PC-9 (cell line): ENCODE data around the gene PPP2R3B. TPM values are rescaled to one million over a fixed set of nuclear protein-coding genes. Genes with fewer than 3 reads are reported as not detected.

Experiments used
- BruUV-seq: library from RNA; stranded (reverse); fragments of 400-500 nt; replicated peaks from 2 replicates; lab custom pipeline; 2021; lab: Mats Ljungman, UMichigan
- CTCF ChIA-PET: fragments of 300-600 bp; sonication (Branson Sonifier 250); formaldehyde crosslinking; loops from one replicate; lab custom pipeline; 2022; ENCODE audit warnings: antibody characterized with exemption; lab: Charles Lee
- POLR2A ChIA-PET: fragments of 300-600 bp; sonication (Branson Sonifier 250); formaldehyde crosslinking; loops from one replicate; lab custom pipeline; 2022; ENCODE audit warnings: antibody characterized with exemption; ENCODE audit not compliant: unreplicated experiment; lab: Charles Lee
- DNase-seq, 2 experiments: peaks; one replicate each; pipeline versions ENCODE4 v3.0.0 to v3.0.0-alpha.2; 2015 to 2022; ENCODE audit warnings: mixed read lengths in 1 of 2
- H2AFZ ChIP-seq: fragments of 200-600 bp; sonication (generic); 2 replicates; pipeline ENCODE4 v1.8.1; 2017; ENCODE audit warnings: antibody characterized with exemption
- H3F3A ChIP-seq: fragments of 200-600 bp; sonication (generic); 2 replicates; pipeline ENCODE4 v1.8.1; 2017; ENCODE audit warnings: antibody characterized with exemption, mild to moderate bottlenecking, low read depth; ENCODE audit not compliant: insufficient read depth
- H3K27ac ChIP-seq: fragments of 200-600 bp; sonication (generic); 2 replicates; pipeline ENCODE4 v1.6.1; 2016; ENCODE audit warnings: mixed run types
- H3K27me3 ChIP-seq: fragments of 200-600 bp; sonication (generic); 2 replicates; pipeline ENCODE4 v1.6.1; 2016; ENCODE audit warnings: low read depth, mixed run types; ENCODE audit not compliant: insufficient read depth
- H3K36me3 ChIP-seq: fragments of 200-600 bp; sonication (generic); 2 replicates; pipeline ENCODE4 v1.6.1; 2016; ENCODE audit warnings: low read depth, mixed run types
- H3K4me1 ChIP-seq: fragments of 200-600 bp; sonication (generic); replicated peaks from 2 replicates; pipeline ENCODE4 v1.6.1; 2016; ENCODE audit warnings: mixed run types; ENCODE audit not compliant: insufficient read depth
- H3K4me2 ChIP-seq: fragments of 200-600 bp; sonication (generic); 2 replicates; pipeline ENCODE4 v1.6.1; 2017; ENCODE audit warnings: mixed run types
- H3K4me3 ChIP-seq: fragments of 200-600 bp; sonication (generic); 2 replicates; pipeline ENCODE4 v1.6.1; 2016; ENCODE audit warnings: mixed run types
- H3K79me2 ChIP-seq: fragments of 200-600 bp; sonication (generic); 2 replicates; pipeline ENCODE4 v1.6.1; 2017; ENCODE audit warnings: low read depth, mixed run types
- H3K9me2 ChIP-seq: fragments of 200-600 bp; sonication (generic); 2 replicates; pipeline ENCODE4 v1.8.1; 2017; ENCODE audit warnings: mild to moderate bottlenecking; ENCODE audit not compliant: insufficient read depth
- H3K9me3 ChIP-seq: fragments of 200-600 bp; sonication (generic); 2 replicates; pipeline ENCODE4 v1.8.1; 2016; ENCODE audit warnings: low read depth; ENCODE audit not compliant: insufficient read depth
- H4K20me1 ChIP-seq: fragments of 200-600 bp; sonication (generic); 2 replicates; pipeline ENCODE4 v1.8.1; 2017; ENCODE audit not compliant: insufficient read depth
- EZH2 ChIP-seq: fragments of 200-600 bp; sonication (generic); IDR thresholded peaks from 2 replicates; pipeline ENCODE4 v1.8.0; 2017; ENCODE audit warnings: antibody characterized with exemption, low read depth
- intact Hi-C: fragments of 100-400 bp; cut with micrococcal nuclease; formaldehyde crosslinking; loops from one replicate; pipeline ENCODE4 v1.10.0; 2022; ENCODE audit not compliant: unreplicated experiment
- total RNA-seq: library from RNA; stranded (reverse); gene quantifications from 2 replicates; pipeline ENCODE4 v1.2.3, GENCODE V29; 2021
- TF ChIP-seq, protein P1 (sequence below): fragments of 200-600 bp; sonication (generic); conservative IDR thresholded peaks from 2 replicates; pipeline ENCODE4 v1.6.1; 2017; ENCODE audit warnings: mixed run types, antibody characterized with exemption, mild to moderate bottlenecking, moderate library complexity

PPP2R3B gene
- total RNA-seq, 1 experiment from 2014 or later = 32.5 TPM

DNA sequence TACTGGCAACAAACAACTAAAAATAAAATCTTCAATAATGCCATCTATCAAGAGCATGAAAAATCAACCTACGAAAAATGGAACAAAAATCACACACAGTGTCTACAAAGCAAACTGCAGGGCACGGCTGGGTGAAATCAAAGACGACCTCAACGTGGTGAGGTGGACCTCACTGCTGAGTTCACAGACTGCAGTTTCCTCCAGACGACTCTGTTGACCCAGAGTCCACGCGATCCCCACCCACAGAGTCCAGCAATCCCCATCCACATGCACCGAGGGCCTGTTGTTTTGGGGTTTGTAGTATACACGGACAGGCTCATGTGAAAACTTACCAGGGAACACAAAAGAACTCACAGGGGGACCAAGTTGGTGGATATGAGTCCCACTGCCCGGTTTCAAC is 37.0 kb downstream of the PPP2R3B start:
- Histone ChIP-seq H3K4me3 (no peak overlapping the region), H3K79me2 (no peaks in the 10 kb centered on the region), H3K4me2 (no peak overlapping the region), H2AFZ (no peak overlapping the region), H3F3A (no peaks in the 10 kb centered on the region), H3K4me1 (no peaks in the 10 kb centered on the region), H4K20me1 (no peaks in the 10 kb centered on the region), H3K9me3 (no peaks in the 10 kb centered on the region), H3K9me2 (no peaks in the 10 kb centered on the region), H3K27ac (no peak overlapping the region), H3K27me3 (no peaks in the 10 kb centered on the region), H3K36me3 (no peaks in the 10 kb centered on the region)
- ChIA-PET POLR2A (no interaction called here), CTCF (no interaction called here)
- no peak for TF ChIP-seq EZH2
- TF ChIP-seq, protein P1, sequence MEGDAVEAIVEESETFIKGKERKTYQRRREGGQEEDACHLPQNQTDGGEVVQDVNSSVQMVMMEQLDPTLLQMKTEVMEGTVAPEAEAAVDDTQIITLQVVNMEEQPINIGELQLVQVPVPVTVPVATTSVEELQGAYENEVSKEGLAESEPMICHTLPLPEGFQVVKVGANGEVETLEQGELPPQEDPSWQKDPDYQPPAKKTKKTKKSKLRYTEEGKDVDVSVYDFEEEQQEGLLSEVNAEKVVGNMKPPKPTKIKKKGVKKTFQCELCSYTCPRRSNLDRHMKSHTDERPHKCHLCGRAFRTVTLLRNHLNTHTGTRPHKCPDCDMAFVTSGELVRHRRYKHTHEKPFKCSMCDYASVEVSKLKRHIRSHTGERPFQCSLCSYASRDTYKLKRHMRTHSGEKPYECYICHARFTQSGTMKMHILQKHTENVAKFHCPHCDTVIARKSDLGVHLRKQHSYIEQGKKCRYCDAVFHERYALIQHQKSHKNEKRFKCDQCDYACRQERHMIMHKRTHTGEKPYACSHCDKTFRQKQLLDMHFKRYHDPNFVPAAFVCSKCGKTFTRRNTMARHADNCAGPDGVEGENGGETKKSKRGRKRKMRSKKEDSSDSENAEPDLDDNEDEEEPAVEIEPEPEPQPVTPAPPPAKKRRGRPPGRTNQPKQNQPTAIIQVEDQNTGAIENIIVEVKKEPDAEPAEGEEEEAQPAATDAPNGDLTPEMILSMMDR = no peak
- no peak for DNase-seq
- intact Hi-C loops = no loop called here
- no TSS peak for BruUV-seq

DNA sequence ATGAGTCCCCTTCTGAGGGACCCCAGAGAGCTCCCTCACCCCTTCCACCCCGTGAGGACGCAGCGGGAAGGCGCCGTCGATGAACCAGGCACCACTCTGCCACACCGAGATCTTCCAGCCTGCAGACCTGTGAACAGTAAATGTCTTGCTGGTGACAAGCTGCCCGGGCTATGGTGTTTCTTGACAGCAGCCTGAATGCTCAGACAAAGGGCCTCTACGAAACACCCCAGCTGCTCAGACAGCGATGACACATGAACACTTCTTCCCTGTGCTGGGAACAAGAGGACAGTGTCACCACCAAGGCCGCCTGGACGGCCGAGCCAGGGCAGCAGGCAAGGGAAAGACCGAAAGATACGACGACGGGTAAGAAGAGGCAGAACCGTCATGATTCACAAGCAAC is 37.5 kb downstream of the PPP2R3B start:
- no peaks in the 10 kb centered on the region for H3K36me3 ChIP-seq
- H3K27ac ChIP-seq = no peak overlapping the region
- no peaks in the 10 kb centered on the region for H3K27me3 ChIP-seq
- no peaks in the 10 kb centered on the region for H3K9me3 ChIP-seq
- CTCF ChIA-PET = no interaction called here
- TF ChIP-seq, protein P1 = no peak
- TF ChIP-seq EZH2 = no peak
- no TSS peak for BruUV-seq
- no peak overlapping the region for H3K4me3 ChIP-seq
- POLR2A ChIA-PET = no interaction called here
- DNase-seq = no peak
- H3K4me2 ChIP-seq = no peak overlapping the region
- H2AFZ ChIP-seq = no peak overlapping the region
- no peaks in the 10 kb centered on the region for H3K79me2 ChIP-seq
- H4K20me1 ChIP-seq = no peaks in the 10 kb centered on the region
- intact Hi-C loops = no loop called here
- H3F3A ChIP-seq = no peaks in the 10 kb centered on the region
- H3K4me1 ChIP-seq = no peaks in the 10 kb centered on the region
- no peaks in the 10 kb centered on the region for H3K9me2 ChIP-seq

DNA sequence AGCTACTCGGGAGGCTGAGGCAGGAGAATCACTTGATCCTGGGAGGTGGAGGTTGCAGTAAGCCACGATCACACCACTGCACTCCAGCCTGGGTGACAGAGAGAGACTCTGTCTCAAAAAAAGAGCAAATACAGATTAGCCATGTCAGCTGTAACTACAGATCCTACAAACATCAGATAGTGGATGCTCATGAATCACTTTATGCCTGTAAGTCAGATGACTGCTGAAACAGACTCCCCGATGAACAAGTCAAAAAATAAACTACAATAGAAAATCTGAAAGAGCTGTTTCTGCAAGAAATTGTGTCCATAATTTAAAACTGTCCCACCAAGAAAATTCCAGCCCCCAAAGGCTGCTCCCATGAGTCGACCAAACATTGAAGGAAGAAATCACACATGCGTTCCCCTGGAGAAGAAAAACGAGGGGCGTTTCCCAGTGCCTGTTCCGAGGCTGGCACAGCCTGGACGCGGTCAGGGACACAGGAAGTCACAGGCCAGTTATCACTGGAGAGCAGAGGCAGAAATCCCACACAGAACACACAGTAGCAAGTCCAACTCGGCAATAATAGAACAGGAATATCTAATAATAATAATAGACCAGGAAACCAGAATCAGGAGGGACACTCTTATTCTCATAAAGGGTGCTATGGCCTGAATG is 38.1 kb downstream of the PPP2R3B start:
- Histone ChIP-seq H3K9me2 (no peaks in the 10 kb centered on the region), H3K4me3 (no peak overlapping the region), H3K27ac (no peak overlapping the region), H3K9me3 (no peaks in the 10 kb centered on the region), H3K27me3 (no peaks in the 10 kb centered on the region), H4K20me1 (no peaks in the 10 kb centered on the region), H3K36me3 (no peaks in the 10 kb centered on the region), H3K4me1 (no peaks in the 10 kb centered on the region), H3K4me2 (no peak overlapping the region), H2AFZ (no peak overlapping the region), H3K79me2 (no peaks in the 10 kb centered on the region), H3F3A (no peaks in the 10 kb centered on the region)
- intact Hi-C loops = no loop called here
- POLR2A ChIA-PET = no interaction called here
- BruUV-seq = no TSS peak
- no peak for DNase-seq
- CTCF ChIA-PET = no interaction called here
- TF ChIP-seq EZH2 = no peak
- TF ChIP-seq, protein P1 = no peak
